Mammary epithelial cell (primary cell): ENCODE results near the gene MUC5B.
"Not testable (repeated sequence)": the region's sequence is repeated elsewhere in the genome, so short reads cannot be mapped to it uniquely, and the experiment has no call there.

ENCODE experiments used
- EZH2 ChIP-seq: IDR thresholded peaks from 2 replicates; pipeline ENCODE4 v1.6.1; 2012; ENCODE audit warnings: low read length, inconsistent platforms, borderline replicate concordance
- TF ChIP-seq, protein P1 (sequence below), 2 donors: IDR thresholded peaks in 1 of 2; conservative IDR thresholded peaks in 1 of 2; 2 replicates each; pipeline ENCODE4 v1.5.1; 2011 to 2012; ENCODE audit warnings: inconsistent platforms in 2 of 2, low read length in 2 of 2, mild to moderate bottlenecking in 2 of 2, control low read depth in 1 of 2, low read depth in 1 of 2; ENCODE audit not compliant: insufficient read depth in 1 of 2; ENCODE audit errors: extremely low read depth in 1 of 2

DNA sequence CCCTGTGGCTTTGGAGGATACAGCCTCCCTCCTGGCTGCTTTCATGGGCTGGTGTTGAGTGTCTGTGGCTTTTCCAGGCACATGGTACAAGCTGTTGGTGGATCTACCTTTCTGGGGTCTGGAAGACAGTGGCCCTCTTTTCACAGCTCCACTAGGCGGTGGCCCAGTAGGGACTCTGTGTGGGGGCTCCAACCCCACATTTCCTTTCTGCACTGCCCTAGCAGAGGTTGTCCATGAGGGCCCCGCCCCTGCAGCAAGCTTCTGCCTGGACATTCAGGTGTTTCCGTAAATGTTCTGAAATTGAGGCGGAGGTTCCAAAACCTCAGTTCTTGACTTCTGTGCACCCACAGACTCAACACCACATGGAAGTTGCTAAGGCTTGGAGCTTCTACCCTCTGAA, 42.6 kb downstream of the MUC5B start:
- TF ChIP-seq, protein P1, sequence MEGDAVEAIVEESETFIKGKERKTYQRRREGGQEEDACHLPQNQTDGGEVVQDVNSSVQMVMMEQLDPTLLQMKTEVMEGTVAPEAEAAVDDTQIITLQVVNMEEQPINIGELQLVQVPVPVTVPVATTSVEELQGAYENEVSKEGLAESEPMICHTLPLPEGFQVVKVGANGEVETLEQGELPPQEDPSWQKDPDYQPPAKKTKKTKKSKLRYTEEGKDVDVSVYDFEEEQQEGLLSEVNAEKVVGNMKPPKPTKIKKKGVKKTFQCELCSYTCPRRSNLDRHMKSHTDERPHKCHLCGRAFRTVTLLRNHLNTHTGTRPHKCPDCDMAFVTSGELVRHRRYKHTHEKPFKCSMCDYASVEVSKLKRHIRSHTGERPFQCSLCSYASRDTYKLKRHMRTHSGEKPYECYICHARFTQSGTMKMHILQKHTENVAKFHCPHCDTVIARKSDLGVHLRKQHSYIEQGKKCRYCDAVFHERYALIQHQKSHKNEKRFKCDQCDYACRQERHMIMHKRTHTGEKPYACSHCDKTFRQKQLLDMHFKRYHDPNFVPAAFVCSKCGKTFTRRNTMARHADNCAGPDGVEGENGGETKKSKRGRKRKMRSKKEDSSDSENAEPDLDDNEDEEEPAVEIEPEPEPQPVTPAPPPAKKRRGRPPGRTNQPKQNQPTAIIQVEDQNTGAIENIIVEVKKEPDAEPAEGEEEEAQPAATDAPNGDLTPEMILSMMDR (conservative IDR thresholded peaks at IDR 0.05 in 1 of 2, IDR thresholded peaks at IDR 0.05 in 1 of 2; ENCODE audit: extremely low read depth in 1 of 2, insufficient read depth in 1 of 2, low read depth in 1 of 2, low read length in 2 of 2): not testable (repeated sequence)
- TF ChIP-seq EZH2: not testable (repeated sequence)
